Activated CD8-positive, alpha-beta T cell treated with anti-CD3 and anti-CD28 coated beads for 36 hours (primary cell): ENCODE results near the gene TMEM171. TPM values are rescaled to one million over a fixed set of nuclear protein-coding genes. Genes with fewer than 3 reads are reported as not detected.

Experiments
- ATAC-seq: fragments of 200-7000 bp; cut with Tn5 transposase; one replicate; pipeline ENCODE4 v1.10.0; 2021; ENCODE audit warnings: mild to moderate bottlenecking, moderate library complexity
- CTCF ChIA-PET: fragments of 350-600 bp; sonication (Branson Sonifier 250); formaldehyde crosslinking; loops from one replicate; lab custom pipeline; 2021; ENCODE audit warnings: antibody characterized with exemption; lab: Charles Lee
- POLR2A ChIA-PET: fragments of 350-600 bp; sonication (Branson Sonifier 250); formaldehyde crosslinking; loops from one replicate; lab custom pipeline; 2021; ENCODE audit warnings: antibody characterized with exemption; lab: Charles Lee
- DNase-seq: peaks from one replicate; pipeline ENCODE4 v3.0.0-alpha.2; 2020
- H3K27ac Mint-ChIP-seq: one replicate; pipeline ENCODE4 v1.8.0; 2021; ENCODE audit warnings: mild to moderate bottlenecking, mixed read lengths
- H3K27me3 Mint-ChIP-seq: one replicate; pipeline ENCODE4 v1.8.0; 2021; ENCODE audit warnings: mixed read lengths
- H3K36me3 Mint-ChIP-seq: one replicate; pipeline ENCODE4 v1.8.0; 2021; ENCODE audit warnings: low read depth, mixed read lengths
- H3K4me1 Mint-ChIP-seq: one replicate; pipeline ENCODE4 v1.8.0; 2021; ENCODE audit warnings: low read depth, mixed read lengths
- H3K4me3 Mint-ChIP-seq: one replicate; pipeline ENCODE4 v1.8.0; 2021; ENCODE audit warnings: mild to moderate bottlenecking, moderate library complexity, mixed read lengths
- H3K9me3 Mint-ChIP-seq: one replicate; pipeline ENCODE4 v1.8.0; 2021; ENCODE audit warnings: mixed read lengths
- CTCF ChIP-seq: fragments of 200-600 bp; IDR thresholded peaks from one replicate; pipeline ENCODE4 v1.8.0; 2022; ENCODE audit warnings: antibody characterized with exemption, mild to moderate bottlenecking
- intact Hi-C: fragments of 100-400 bp; cut with micrococcal nuclease; formaldehyde crosslinking; loops from one replicate; pipeline ENCODE4 v1.10.0; 2022
- total RNA-seq, 2 experiments: library from RNA; stranded (reverse); gene quantifications; one replicate each; pipeline ENCODE4 v1.2.3, GENCODE V29; 2021

Gene TMEM171
- total RNA-seq, 2 experiments from 2014 or later, result not detected

DNA sequence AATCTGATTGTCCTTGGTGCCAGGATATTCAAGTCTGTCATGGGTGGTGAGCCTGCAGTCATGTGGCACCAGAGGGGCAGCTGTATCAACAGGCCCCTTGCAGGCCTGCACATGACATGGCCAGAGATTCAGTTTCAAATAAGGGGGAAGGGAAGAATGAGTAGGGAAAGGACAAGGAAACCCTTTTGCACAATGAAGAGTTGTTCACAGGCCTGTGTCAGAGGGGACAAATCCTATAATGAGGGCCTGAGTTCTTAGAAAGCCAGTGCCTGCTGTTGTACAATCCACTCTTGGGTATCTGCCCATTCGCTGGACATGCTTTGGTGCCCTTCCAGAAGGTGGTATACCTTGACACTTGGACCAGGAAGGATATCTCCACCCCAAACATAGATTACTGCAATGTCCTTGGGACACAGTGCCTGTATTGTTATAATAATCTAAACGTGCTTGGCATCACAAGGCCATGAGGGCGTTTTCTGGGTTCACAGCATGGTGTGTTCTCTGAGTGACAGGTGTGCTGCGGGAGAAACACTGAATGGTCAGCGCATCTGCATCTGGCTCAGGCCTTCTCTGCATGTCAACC lies 1.9 kb upstream of the TMEM171 start:
- no peak overlapping the region for H3K27ac Mint-ChIP-seq
- intact Hi-C loops, result no loop called here
- CTCF ChIA-PET, result no interaction called here

DNA sequence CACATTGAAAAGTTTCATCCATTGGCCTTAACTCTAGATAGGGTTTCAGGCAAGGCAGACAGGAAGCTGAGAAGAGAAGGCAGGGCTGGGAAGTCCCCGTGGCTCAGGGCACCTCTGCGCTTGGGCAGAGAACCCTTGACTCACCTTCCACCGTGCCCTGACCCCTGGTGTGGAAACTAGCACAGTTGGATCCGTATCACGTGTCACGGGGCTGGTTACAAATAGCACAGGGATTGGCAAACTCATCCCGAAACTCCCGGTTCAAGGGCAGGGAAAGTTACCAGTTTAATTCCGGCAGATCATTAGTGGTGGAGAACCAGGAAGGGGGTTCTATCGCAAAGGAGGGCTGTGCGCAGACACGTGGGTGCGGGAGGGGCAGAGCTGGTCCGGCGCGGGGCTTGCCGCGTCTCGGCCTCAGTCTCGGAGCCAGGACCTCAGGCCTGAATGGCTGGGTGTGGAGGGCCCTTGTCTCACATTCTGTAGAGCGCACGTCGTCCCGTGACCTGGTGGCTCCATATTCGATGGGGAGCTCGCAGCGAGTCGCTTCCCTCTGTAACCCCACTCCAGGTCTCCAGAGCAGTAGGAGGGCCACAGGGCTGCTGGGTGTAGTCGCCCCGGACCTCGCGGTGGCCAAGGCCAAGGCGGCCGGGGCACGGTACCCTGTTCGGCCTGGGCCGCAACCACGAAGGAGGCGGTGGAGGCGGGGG lies 771 bp upstream of the TMEM171 start:
- peak overlapping the region; percentile 50 for H3K4me3 Mint-ChIP-seq
- intact Hi-C loops, result no loop called here

More for the DNA sequence above, 1.9 kb upstream of the TMEM171 start:
- DNase-seq (no peak), ATAC-seq (no peak)
- H3K4me3 Mint-ChIP-seq, result no peak overlapping the region
- POLR2A ChIA-PET, result no interaction called here
- no peak for TF ChIP-seq CTCF
- no peaks in the 10 kb centered on the region for H3K9me3 Mint-ChIP-seq
- peaks cover 20% of the 10 kb centered on the region for H3K4me1 Mint-ChIP-seq
- H3K36me3 Mint-ChIP-seq, result no peaks in the 10 kb centered on the region
- peaks cover 64% of the 10 kb centered on the region for H3K27me3 Mint-ChIP-seq

DNA sequence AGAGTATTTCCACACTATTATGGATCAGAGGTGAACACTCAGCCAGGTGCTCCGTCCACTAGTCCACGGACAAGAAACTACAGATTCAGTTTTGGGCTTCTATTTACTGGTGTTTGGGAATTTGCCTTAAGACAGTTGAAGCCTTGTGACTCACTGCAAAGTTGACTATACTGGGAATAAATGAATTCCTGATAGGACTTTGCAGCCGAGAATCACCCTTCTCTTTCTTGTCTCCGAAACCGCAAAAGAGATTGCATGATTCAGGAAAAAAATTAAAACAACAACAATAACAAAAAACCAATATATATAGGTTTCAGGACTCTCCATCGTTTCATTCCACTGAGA lies 716 bp downstream of the TMEM171 start:
- Mint-ChIP-seq H3K27me3 (peaks cover 68% of the 10 kb centered on the region), H3K36me3 (no peaks in the 10 kb centered on the region), H3K4me1 (peaks cover 27% of the 10 kb centered on the region), H3K27ac (no peak overlapping the region), H3K9me3 (no peaks in the 10 kb centered on the region), H3K4me3 (peak overlapping the region; percentile 55)
- no peak for ATAC-seq
- no peak for DNase-seq
- intact Hi-C loops, result no loop called here
- ChIA-PET POLR2A (no interaction called here), CTCF (no interaction called here)
- no peak for TF ChIP-seq CTCF

More for the DNA sequence above, 771 bp upstream of the TMEM171 start:
- Mint-ChIP-seq H3K9me3 (no peaks in the 10 kb centered on the region), H3K4me1 (peaks cover 27% of the 10 kb centered on the region), H3K27ac (peak overlapping the region; percentile 4), H3K27me3 (peaks cover 69% of the 10 kb centered on the region), H3K36me3 (no peaks in the 10 kb centered on the region)
- ChIA-PET CTCF (no interaction called here), POLR2A (interaction anchor here (1.5 kb wide), 1 partner anchor 9 kb away, joined by 4 read pairs; no protein-coding TSS in a partner anchor)
- DNase-seq (peak; percentile 54), ATAC-seq (peak; percentile 83)
- TF ChIP-seq CTCF, result no peak

GRCh38 chr5:73122875-73123810 lies 2.8 kb downstream of the TMEM171 start:
- DNase-seq (peak; percentile 11), ATAC-seq (peak; percentile 34)
- Mint-ChIP-seq H3K36me3 (no peaks in the 10 kb centered on the region), H3K4me3 (no peak overlapping the region), H3K9me3 (no peaks in the 10 kb centered on the region), H3K27ac (no peak overlapping the region), H3K27me3 (peaks cover 61% of the 10 kb centered on the region), H3K4me1 (peaks cover 27% of the 10 kb centered on the region)
- CTCF ChIA-PET, result interaction anchor here (0.8 to 1.9 kb wide), 5 partner anchors 29 to 93 kb away, joined by 3 to 8 read pairs (median 3); no protein-coding TSS in a partner anchor
- POLR2A ChIA-PET, result interaction anchor here (0.5 kb wide), 1 partner anchor 29 kb away, joined by 3 read pairs; no protein-coding TSS in a partner anchor
- TF ChIP-seq CTCF, result no peak
- intact Hi-C loops, result no loop called here
